MV-4-11 (cell line): ENCODE data around the gene GRIK3.

Source experiments
- DNase-seq: peaks from one replicate; lab custom pipeline; 2025; lab: John Stamatoyannopoulos, UW

Gene GRIK3

DNA sequence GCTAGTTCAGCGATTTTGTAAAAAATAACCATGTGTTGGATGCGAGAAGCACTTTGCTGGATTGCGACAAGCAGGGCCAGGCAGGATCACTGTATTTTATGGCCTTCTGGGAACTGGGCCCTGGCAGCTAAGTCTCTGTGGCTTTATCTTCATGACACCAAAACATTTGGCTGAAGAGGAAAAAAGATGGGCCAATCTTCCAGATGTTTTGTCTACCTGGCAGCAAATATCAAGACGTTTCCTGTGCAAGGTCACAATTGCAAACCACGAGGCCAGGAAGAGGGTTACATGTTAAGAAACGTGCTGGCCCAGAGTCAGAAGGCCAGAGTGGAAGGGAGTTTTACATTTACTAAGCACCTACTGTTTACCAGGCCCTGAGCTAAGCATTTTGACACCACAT is 22.1 kb downstream of the GRIK3 start:
- no peak for DNase-seq

DNA sequence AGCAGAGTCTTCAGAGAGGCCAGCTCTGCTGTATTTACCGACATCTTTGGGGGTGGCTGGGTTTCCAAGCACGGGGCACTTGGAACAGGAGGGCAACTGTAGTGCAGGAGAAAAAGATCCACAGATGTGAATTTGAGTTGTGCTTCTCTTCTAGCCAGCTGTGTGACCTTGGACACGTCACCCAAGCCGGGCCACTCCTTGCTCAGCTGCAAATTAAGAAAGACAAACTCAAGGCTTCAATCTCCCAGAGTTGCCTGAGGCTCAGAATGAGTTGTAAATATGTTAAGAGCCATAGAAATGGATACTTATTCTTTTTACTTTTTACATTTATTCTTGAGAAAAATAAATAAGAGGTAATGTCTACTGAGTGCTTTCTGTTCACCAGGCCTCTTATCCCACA is 24.3 kb downstream of the GRIK3 start:
- DNase-seq, result no peak

DNA sequence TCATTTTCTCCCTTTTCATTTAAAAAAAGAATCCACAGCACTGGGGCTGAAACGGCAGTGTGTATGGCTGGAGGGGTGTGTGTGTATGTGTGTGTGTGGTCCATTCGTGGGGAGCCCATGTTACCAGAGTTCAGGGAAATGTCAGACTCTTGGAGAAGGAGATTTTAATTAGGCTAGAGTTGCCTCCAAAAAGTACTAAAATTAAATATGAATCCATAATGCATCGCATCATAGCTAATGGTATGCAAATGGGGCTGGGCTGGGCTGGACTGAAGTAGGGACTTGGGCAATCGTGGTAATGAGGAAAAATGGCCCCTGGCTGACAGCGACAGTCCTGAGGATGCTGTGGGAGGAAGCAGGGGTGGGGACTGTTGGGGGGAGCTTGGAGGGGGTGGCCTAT is 24.8 kb downstream of the GRIK3 start:
- DNase-seq, result no peak

DNA sequence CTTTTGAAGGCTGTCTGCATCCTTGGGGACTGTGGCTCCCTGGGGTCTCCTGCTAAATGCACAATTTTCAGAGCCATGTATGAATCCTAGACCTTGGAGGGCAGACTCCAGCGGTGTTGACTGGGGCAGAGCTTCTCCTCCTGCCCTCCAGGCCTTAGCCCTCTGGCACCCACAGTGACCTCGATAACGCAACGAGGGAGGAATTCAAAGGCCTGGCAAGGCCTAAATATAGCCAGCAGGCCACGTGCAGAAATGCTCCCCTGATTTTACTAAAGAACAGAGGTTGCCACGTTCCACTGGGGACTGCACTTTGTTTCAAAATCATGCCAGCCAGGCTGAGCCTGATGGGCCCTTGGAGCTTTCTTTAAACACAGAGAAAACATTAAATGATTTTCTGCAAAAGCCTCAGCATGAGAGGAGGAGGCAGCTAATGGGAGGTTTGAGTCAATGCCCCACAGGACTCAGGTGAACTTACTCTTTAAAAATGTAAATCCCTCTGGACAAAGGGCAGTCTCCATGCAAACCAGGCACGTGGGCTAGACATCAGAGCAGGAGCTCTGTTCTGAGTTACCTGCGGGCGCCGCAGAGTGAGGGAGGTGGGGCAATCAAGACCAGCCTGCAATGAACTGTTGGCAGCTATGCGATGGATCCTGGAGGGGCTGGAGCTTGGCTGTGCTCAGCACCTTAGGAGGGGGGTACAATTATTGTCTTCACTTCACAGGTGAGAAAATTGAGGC is 28.0 kb downstream of the GRIK3 start:
- DNase-seq, result no peak

GRCh38 chr1:37002898-37003297 is 31.4 kb downstream of the GRIK3 start:
- DNase-seq, result no peak

DNA sequence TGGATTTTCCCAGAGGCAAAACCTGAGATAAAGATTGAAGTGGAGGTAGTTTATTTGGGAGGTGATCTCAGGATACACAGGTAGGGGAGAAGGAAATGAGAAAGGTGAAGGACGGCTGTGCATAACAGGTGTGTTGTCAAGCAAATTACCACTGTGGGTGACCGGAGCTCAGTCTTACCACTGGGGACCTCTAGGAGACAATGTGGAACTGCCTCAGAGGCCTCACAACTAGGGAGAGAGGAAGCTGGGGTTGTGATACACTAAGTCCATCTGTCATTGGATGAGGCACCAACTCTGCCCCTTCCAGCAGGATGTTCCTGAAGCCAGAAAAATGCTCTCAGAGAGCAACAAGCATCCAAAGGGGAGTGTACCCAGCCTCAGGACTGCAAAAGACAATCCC is 32.6 kb downstream of the GRIK3 start:
- no peak for DNase-seq

DNA sequence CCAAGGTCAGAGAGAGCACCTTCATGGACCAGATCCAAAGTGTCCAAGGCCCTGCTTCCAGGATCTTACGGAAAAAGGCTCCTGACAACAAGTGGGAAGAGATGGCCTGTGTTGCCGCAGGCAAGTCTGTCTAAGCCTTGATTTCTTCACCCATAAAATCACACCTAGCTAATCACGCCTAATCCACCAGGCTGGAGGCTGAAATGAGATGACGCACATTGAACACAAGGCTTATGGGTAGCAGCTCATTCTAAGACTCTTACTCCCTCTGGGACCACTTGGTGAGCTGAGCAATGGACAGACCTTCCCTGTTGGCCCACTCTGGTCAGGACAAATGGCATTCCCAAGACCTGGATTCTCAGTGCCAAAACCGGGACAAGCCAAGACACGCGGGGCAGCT is 38.2 kb downstream of the GRIK3 start:
- DNase-seq, result no peak

DNA sequence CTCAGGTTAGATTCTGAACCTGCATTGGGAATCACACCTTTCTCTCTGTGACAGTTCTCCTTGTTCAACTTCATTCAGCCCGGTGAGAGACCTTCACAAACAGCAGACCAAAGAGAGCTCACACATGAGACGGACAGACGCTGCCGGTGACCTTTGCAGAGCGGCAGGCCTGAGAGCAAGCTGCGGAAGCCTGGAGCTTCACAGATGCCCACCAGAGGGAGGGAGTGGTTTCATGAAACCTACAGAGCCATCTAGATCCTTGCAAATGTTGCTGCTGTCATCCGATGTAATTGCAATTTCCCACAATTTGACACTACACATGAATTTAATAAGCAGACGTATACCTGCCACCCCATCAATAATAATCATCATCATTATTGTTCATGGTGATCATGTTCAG is 39.4 kb downstream of the GRIK3 start:
- no peak for DNase-seq

- DNase-seq, result no peak
Observed at GRCh38 chr1:36994294-36994693, 40.0 kb downstream of the GRIK3 start.

DNA sequence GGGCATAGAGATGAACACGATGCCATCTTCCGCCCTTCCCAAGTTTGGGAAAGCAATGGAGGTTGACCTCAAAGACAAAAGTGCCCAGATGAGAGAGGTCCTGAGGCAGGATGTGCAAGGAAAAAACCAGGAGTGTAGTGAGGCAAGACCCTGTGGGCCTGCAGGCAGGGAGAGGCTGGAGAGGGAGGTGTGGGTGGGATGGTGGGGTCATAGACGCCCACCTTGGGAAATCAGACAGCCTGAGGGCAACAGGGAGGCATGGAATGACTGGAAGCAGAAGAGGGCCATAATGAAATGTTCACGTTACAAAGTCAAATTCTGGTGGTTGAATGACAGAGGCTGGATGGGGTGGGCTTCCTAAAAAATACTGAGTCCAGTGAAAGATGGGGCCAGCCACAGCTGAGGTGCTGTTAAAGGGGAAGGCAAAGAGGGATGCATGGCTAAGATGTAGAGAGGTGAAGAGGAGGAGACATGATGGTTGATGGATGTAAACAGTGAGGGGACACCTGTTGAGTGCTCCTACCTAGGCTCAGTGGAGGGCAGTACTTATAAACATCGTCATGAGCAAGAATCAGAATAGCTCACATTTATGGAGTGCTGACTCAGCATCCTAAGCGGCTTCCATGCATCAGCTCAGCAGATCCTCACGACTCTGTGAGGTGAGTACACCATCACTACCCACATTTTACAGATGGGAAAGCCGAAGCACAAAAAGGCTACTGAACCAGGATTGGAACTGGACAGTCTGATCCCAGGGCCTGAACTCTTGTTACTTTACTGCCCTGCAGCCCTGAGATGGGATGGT is 42.0 kb downstream of the GRIK3 start:
- no peak for DNase-seq

GRCh38 chr1:36991551-36991950 is 42.8 kb downstream of the GRIK3 start:
- DNase-seq, result no peak

DNA sequence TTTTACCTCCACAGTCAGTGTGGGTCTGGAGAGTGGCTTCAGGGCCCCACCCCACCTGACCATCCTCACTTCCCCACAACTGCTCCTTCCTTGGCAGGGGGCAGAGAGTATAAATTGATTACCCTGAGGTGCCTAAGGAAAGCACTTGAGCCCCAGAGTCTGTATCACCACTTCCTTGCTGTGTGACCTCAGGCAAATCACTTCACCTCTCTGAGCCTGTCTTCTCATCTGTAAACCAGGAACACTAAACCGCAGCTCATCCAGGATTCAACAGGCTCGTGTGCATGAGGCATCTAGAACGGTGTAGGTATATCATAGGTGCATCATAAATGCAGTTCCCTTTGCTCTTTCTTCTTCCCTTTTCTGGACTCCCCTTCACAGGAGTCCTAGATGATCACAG is 43.4 kb downstream of the GRIK3 start:
- DNase-seq, result no peak

GRCh38 chr1:36989241-36989640 is 45.1 kb downstream of the GRIK3 start:
- no peak for DNase-seq

GRCh38 chr1:36988741-36989193 is 45.5 kb downstream of the GRIK3 start:
- no peak for DNase-seq

GRCh38 chr1:36988321-36988720 is 46.0 kb downstream of the GRIK3 start:
- no peak for DNase-seq

- no peak for DNase-seq
Observed at GRCh38 chr1:36987276-36987675, 47.0 kb downstream of the GRIK3 start.

DNA sequence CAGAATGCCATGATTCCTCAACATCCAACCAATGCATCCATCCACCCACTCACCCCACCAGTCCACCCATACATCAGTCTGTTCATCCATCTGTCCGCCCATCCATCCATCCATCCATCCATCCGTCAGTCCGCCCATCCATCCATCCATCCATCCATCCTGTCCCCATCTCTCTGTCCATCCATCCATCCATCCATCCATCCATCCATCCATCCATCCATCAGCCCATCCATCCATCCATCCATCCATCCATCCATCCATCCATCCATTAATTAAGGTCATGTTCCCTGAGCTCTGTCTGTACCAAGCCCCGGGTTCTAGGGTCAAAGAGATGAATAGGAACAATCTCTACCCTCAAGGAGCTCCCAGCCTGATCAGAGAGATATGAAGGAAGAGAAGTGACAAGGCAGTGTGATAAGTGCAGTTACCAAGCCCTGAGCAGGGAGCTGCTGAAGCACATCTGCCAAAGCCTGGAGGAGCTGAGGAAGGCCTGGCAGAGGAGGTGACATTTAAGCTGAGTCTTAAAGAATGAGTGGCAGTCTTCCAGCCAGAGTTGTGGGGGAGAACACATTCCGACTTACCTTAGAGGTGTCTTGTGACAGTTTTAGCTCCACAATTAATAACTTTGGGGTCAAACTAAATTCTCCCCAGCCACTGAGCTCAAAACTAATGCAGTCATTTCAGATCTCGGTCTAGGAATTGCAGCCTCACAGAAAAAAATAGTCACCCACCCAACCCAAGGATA is 47.9 kb downstream of the GRIK3 start:
- no peak for DNase-seq

DNA sequence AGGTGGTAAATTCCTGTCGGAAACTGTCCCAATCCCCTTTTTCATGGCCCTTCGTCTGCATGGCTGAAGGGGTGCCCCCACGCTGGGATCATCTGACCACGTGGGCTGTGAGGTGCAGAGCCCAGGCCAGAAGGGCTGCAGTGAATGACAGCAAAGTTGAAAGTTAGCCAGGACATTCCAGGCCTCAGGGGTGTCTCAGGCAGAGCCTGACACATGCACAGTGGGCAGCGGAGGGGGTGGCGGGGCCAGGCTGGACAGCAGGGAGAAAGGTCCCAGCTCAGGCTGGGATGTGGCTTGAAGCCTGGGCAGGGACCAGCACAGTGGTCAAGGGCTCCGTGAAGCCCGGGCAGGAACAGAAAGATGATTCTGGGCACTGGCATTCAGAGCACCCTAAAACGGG is 49.6 kb downstream of the GRIK3 start:
- DNase-seq, result no peak

DNA sequence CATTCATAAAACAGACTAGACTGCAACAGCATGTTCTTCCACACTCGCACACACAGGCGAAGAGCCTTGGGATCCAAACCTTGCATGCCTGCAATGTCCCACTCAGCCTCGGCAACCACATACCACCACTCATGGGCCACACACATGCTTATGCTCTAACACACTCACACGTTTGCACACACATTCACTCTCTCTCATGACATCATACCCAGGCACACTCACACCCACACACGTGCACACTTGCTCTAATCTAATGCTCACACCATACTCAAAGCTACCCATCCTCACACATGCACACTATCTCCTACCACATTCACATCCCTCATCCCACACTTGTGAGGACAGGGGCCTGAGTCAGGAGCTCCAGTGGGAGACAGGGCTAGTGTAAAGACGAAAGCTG is 50.3 kb downstream of the GRIK3 start:
- DNase-seq, result no peak

- no peak for DNase-seq
Observed at GRCh38 chr1:36982709-36983108, 51.6 kb downstream of the GRIK3 start.

GRCh38 chr1:36981771-36982622 is 52.3 kb downstream of the GRIK3 start:
- no peak for DNase-seq

DNA sequence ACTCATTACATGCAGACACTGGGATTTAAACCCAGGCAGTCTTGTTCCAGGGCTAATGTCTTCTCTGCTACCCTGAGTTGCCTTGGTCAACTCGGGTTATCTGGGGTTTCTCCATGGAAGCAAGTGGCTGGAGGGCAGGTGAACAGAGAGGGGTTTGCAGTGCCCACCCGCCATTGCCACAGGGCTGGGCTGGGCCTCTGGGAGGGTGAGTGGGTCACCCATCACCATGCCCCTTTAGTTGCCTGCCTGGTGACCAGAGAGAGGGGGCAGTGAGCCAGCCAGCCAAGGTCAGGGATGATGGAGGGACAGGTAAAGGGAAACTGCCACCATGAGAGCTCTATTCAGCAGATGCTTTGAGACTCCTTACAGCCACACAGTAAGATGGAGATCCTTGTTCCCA is 53.2 kb downstream of the GRIK3 start:
- no peak for DNase-seq
